ENCODE results near the gene RPL31.
"Not testable (repeated sequence)": the region's sequence is repeated elsewhere in the genome, so short reads cannot be mapped to it uniquely, and the experiment has no call there.

The RPL31 gene

GRCh38 chr2:101032084-101032776, 30.1 kb downstream of the RPL31 start:
- DNase-seq = no peak

GRCh38 chr2:101036562-101036961, 34.5 kb downstream of the RPL31 start:
- DNase-seq = peak; percentile 8

GRCh38 chr2:101037161-101037755, 35.2 kb downstream of the RPL31 start:
- DNase-seq = no peak

DNA sequence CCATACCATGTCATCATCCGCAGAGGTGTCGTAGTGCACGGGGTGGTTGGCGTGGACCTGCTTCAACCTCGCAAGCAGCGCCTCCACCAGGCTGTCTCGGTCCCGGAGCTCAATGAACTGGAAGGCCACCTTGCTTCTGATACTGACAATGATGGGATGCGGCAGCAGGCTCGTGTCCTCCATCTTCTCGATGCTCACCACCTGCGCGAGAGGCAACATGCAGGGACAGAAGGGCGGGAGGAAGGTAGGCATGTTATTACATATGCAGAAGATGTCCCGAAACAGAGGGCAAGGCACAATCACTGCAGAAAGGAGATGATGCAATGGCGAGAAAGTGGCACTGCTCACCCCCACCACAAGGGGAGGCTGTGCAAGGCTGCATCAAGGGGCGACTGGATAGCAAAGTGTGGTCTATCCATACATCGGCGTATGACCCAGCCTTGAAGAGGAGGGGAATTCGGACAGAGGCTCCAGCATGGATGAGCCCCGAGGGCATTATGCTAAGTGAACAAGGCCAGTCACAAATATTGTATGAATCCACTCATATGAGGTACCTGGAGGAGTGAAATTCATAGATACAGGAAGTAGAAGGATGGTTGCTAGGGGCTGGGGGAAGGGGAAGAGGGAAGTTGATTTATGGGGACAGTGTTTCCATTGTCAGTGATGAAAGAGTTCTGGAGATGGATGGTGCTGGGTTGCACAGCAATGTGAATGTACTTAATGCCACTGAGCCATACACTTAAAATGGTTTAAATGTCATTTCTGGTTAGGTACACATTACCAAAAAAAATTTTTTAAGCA, 36.6 kb downstream of the RPL31 start:
- peak; percentile 27 for DNase-seq

DNA sequence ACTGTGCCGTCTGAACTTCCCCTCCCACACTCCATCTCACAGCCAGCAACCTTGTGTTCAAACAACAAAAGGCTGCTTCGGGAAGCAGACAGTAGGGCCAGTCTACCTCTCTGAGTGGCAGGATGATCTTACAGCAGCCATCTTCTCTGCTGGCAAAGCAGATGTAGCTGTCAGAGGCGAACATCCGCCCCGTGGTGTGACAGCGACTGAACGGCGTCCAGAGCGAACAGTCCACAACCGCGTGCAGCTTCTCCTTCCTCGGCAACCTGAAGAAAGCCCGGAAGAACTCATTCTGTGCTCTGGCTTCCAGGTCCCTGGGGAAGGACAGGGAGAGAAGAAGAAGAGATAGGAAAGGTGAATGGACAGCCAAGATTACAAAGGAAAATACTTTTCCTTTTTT, 38.0 kb downstream of the RPL31 start:
- no peak for DNase-seq

- no peak for DNase-seq
Observed at GRCh38 chr2:101040761-101041160, 38.7 kb downstream of the RPL31 start.

- DNase-seq = no peak
Observed at GRCh38 chr2:101041413-101041812, 39.3 kb downstream of the RPL31 start.

DNA sequence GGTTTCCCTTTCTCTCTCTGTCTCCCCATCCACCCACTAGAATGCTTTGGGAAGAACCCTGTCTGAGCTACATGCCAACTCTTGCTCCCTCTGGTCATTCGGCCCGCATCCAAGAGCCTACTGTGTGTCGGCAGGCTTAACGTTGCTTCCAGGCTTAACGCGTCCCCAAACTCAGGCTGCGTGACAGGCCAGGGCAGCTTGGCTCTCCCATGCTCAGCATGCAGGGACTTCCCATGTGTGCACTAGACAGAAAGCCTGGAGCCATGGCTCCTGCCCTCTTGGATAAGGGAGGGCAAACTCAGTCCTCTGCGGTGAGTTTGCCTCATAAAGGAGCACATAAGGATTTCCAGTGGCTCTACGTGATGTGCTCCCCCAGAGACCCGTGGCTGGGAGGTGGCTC, 43.2 kb downstream of the RPL31 start:
- no peak for DNase-seq

GRCh38 chr2:101047075-101047766, 45.1 kb downstream of the RPL31 start:
- no peak for DNase-seq

DNA sequence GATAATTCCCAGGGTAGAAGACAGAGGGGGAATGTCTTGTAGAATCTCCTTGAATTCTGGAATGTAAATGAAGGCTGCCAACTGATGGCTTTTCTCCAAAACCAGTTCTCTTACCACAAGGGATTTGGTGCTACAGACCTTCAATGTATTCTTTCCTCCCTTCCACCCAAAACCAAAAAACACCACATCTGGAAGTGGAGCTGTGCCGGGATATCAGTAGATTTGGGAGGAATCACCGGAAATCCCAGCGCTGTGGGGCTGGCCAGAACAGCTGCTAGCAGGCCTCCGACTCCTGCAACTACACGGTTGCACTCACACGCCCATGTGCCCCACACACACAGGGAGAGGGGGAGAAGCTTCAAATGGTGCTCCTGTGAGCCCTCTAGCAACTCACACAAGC, 45.7 kb downstream of the RPL31 start:
- no peak for DNase-seq

- DNase-seq = no peak
Observed at GRCh38 chr2:101048756-101049155, 46.7 kb downstream of the RPL31 start.

- not testable (repeated sequence) for DNase-seq
Observed at GRCh38 chr2:101050886-101051285, 48.8 kb downstream of the RPL31 start.

- DNase-seq = no peak
Observed at GRCh38 chr2:101052147-101052546, 50.1 kb downstream of the RPL31 start.

DNA sequence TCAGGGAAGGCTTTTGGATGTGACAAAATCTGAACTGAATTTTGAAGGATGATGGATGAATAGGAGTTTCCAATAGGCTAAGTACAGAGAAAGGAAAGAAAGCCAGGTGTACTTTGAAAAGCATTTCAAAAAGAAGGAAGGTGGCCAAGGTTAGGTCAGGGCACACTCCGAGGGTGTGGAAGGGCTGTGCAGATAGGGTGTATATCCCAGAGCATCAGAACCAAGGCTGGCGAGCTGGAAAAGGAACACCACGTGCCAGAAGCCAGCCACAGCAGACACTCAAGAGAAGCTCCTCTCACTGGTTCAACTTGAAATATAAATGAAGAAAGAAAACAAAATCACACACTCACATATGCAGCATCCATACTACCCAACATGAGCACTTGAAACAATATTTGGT, 51.0 kb downstream of the RPL31 start:
- DNase-seq = no peak

Measured in activated CD4-positive, alpha-beta T cell treated with anti-CD3 and anti-CD28 coated beads, Interleukin-2, Interleukin-6, amounts not matched to agents 100 ng/mL and 50 ng/mL, durations not matched to agents 16 hours and 8 hours (primary cell).